ENCODE results near the gene RASGRF1.

- TF ChIP-seq DNMT1 (IDR thresholded peaks at IDR 0.05) (no peak), KAT7 (CRISPR knock-in tag; IDR thresholded peaks at IDR 0.05; ENCODE audit: borderline replicate concordance) (no peak), FOSL1 (tag; conservative IDR thresholded peaks at IDR 0.05) (no peak), POLR2G (IDR thresholded peaks at IDR 0.05; ENCODE audit: low read depth, low read length) (no peak), CBX1 (IDR thresholded peaks at IDR 0.05; ENCODE audit: low read depth) (no peak), CTCF (IDR thresholded peaks at IDR 0.05 in 2 of 3, conservative IDR thresholded peaks at IDR 0.05 in 1 of 3; ENCODE audit: insufficient read depth in 2 of 3, low read depth in 1 of 3, low read length in 3 of 3) (no peak), BCL6 (CRISPR knock-in tag; IDR thresholded peaks at IDR 0.05) (no peak), CTCFL (IDR thresholded peaks at IDR 0.05; ENCODE audit: borderline replicate concordance, insufficient read depth, low read depth, low read length, poor library complexity, severe bottlenecking) (no peak), POLR2A (conservative IDR thresholded peaks at IDR 0.05) (no peak), RBM17 (IDR thresholded peaks at IDR 0.05; ENCODE audit: borderline replicate concordance, low read depth, low read length) (no peak), MAX (CRISPR knock-in tag; IDR thresholded peaks at IDR 0.05) (no peak), PHF20 (IDR thresholded peaks at IDR 0.05; ENCODE audit: partially characterized antibody) (no peak)
Measured at GRCh38 chr15:79091204-79091867, 756 bp upstream of the RASGRF1 start.
